NOMO-1 (cell line): ENCODE data around the gene PITHD1.
"Not testable (repeated sequence)": the region's sequence is repeated elsewhere in the genome, so short reads cannot be mapped to it uniquely, and the experiment has no call there.

Source experiments
- DNase-seq, 2 experiments: peaks; one replicate each; lab custom pipeline; 2025; ENCODE audit not compliant: unreplicated experiment in 2 of 2; lab: John Stamatoyannopoulos, UW

The PITHD1 gene

GRCh38 chr1:23772854-23773242 is 5.4 kb upstream of the PITHD1 start:
- DNase-seq = no peak

- no peak for DNase-seq
Measured at GRCh38 chr1:23774174-23774880, 3.9 kb upstream of the PITHD1 start.

- no peak for DNase-seq
Measured at GRCh38 chr1:23776217-23776616, 2.0 kb upstream of the PITHD1 start.

GRCh38 chr1:23779826-23780371 is 1.7 kb downstream of the PITHD1 start:
- no peak for DNase-seq

- DNase-seq = not testable (repeated sequence)
Measured at GRCh38 chr1:23783141-23783540, 4.9 kb downstream of the PITHD1 start.

DNA sequence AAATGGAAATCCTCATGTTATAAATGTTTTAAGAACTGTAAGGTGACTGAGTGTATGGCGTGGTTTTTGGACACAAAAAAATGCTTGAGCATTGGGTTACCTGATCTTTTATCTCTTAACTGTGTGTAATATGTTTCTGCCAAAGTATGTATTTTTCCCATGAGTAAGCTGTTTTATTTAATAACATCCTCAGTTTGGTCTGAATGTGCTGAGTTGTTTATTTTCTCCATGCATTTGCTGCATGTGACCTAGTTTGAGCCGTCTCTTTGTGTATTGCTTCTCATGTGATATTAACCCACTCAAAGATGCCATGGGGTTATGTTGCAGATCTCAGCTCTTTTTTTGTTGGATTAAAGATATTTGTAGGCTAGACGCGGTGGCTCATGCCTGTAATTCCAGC is 6.6 kb downstream of the PITHD1 start:
- no peak for DNase-seq

DNA sequence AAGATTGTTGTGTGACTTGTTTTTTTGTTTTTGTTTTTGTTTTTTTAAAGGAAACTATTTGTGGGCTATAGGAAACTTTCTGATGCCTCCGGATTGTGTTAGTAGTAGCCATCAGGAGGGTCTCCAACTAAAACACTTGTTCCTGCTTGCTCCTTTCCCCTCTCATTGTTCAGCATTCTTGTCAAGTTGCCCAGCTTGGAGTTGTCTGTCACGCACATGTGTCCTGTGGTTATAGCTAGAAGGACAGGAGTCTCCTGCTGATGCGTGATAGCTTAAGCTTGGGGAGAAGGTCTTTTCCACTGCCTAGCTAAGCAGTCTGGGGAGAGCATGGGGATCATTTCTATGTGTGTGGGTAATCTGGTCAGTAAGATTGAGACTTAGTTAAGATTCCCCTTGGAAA is 9.5 kb downstream of the PITHD1 start:
- no peak for DNase-seq

GRCh38 chr1:23788695-23789094 is 10.5 kb downstream of the PITHD1 start:
- no peak for DNase-seq

DNA sequence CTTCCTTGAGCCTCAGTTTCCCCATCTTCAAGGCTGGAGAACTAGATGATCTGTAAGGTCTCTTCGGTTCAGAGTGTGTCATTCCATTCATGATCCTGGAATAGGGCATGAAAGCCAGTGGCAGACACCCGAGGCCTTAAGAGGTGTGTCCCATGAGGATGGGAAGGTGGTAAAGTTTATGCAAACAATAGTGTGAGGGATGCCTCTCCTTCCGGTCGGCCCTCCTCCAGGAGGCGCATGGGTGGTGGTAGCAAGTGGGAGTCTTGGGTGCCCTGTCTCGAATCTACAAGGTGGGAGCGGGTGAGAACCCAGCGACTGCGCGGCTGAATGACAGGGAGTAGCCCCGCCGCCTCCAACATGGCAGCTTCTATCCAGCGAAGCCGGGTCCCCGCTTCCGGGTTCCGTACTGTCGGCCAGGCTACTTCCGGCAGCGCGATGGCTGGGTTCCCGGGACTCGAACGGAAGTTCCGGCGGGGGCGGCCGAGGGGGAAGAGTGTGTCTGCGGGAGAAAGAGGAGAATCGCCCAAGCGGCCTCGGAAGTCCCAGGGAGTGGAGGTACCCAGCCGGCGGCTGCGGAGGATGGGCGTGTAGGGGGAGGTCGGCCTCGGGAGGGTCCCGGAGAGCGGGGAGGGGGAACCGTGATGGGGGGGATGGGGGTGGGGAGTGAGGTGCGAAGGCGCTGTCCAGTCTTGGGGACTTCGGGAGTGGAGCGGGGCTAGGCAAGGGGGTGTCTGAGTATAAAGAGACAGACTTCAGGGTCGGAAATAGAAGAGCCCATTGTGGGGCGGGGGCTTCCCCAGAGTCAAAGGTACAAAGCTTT is 12.7 kb downstream of the PITHD1 start, which contains the start of gene LYPLA2:
Gene LYPLA2, plus strand, starts transcription at position 450 of the 820 bp plus-strand sequence. CDS start 1,538 bp downstream, outside the sequence.
- peak; percentile 77 to 84 for DNase-seq

- DNase-seq = no peak
Measured at GRCh38 chr1:23791516-23792047, 13.4 kb downstream of the PITHD1 start.

GRCh38 chr1:23792151-23792945 is 14.1 kb downstream of the PITHD1 start:
- DNase-seq = no peak

DNA sequence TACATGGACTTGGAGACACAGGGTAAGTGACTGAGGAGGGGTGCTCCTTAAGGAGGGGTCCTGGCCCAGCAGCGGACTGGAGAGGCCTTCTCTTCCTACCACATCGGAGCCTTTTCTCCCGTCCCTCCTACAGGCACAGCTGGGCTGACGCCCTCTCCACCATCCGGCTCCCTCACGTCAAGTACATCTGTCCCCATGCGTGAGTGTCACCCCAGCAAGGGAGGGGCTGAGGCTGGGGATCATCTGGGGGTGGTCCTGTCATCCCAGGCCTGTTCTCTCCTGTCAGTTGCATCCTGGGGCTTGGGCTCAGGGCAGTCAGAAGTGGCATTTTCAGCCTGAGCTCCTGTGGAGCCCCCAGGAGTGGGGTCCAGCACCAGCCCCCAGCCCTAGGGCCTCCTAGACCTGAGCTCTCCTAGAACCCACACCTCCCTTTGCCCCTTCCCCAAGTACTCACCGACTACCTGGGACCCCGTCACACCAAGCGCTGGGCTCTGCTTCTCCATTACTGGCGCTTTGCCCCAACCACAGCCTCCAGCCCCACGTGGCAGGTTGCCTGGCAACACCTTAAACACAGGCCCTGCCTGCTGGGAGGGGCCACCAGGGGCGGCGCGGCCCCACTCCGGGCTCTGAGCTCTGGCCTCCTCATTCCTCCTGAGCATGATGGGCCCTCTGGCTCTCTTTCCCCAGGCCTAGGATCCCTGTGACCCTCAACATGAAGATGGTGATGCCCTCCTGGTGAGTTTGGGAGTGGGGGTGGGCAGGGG is 15.0 kb downstream of the PITHD1 start:
- peak; percentile 66 to 68 for DNase-seq

GRCh38 chr1:23793861-23794731 is 15.9 kb downstream of the PITHD1 start:
- DNase-seq = no peak

DNA sequence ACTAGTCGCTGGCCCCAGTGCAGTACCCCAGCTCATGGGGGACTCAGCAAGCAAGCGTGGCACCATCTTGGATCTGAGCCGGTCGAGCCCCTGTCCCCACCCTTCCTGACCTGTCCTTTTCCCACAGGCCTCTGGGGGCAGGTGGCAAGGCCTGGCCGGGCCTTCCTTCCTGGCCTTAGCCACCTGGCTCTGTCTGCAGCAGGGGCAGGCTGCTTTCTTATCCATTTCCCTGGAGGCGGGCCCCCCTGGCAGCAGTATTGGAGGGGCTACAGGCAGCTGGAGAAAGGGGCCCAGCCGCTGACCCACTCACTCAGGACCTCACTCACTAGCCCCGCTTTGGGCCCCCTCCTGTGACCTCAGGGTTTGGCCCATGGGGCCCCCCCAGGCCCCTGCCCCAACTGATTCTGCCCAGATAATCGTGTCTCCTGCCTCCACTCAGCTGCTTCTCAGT is 16.5 kb downstream of the PITHD1 start:
- DNase-seq = not testable (repeated sequence)

DNA sequence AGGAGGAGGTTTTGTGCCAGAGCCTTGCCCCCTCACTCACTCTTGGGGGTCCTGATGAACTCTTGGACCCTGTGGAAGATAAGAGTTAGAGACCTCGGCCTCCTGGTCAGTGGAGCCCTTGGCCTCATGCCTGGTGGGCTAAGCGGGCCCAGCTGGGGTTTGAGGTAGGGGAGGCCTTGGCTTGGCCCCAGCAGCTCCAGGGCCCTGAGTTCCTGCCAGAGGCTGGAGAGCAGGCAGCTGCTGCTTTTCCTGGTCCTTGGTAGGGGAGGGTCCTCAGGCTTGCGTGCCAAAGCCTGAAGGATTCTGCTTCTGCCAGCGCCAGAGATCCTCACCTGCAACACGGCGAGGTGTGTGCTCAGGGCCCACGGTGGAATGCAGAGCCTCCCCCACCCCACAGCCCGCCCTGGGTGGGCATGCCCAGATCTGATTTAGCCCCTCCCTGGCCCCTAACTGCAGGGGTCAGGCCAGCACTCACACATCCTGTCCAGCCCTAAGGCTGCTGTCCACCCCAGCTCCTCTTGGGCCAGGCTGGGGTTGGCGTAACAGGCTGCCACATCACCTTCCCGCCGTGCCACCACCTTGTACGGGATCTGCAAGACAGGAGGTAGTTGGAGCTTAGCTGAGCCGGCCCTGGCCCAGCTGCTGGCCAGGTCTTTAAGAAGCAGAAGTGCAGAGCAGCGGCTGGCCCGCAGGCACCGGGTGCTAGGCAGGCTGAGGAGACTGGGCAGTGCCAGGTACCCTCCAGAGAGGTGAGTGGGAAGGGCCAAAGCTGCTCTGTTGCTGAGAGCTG is 17.7 kb downstream of the PITHD1 start:
- no peak for DNase-seq

DNA sequence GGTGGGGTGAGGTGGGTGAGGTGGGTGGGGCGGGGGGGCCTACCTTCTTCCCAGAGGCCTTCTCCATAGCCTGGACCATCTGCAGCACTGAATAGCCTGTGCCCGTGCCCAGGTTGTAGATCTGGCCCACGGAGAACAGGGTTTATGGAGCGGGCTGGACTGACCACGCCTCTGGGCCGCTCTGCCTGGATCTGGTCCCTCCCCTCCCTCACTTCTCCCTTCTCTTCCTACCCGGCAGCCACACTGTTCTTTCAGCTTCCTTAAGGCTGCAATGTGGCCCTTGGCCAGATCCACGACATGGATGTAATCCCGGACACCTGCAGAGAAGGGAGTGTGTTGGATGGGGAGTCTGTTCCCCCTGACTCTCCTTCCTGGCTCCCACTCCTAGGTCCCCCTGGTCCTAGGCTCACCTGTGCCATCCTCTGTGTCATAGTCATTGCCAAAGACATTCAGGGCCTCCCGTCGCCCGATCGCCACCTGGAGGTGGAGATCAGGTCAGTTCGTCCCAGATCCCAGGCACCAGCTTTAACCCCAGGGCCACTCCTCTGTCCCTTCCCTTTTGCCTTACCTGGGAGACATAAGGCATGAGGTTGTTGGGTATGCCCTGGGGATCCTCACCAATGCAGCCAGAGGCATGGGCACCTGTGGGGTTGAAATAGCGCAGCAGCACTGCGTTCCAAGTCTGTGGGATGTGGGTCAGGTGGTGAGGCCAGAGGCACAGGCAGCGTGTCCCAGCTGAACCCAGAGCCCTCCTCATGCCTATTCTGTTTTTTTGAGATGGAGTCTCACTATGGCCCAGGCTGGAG is 18.5 kb downstream of the PITHD1 start:
- no peak for DNase-seq
